ENCODE data around the gene ZC3H7A. TPM values are rescaled to one million over a fixed set of nuclear protein-coding genes. Genes with fewer than 3 reads are reported as not detected.
A peak's percentile ranks its signal among the peaks of the same experiment; 100 is the strongest.

ZC3H7A gene
- total and polyA plus RNA-seq, 7 donors, result 19.9 to 62.5 (median 45.5) TPM

DNA sequence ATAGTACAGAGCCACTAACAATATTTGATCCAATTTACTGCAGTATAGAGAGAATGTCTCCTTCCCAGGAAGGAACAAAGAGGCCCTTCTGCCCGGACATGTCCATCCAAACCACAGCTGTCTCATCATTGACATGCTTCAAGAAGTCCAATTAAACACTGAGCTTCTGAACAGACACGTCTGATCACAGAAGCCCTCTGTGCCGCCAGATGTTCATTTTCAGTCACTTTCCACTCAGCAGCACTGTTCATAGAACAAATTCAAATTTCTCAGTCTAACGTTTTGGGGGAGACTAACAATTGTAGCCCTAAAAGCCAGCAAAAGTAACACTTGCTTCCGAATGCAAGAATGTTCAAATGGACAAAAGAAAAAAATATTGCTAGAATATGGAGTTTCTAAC, 15.3 kb downstream of the ZC3H7A start:
- no peak overlapping the region for H3K4me3 ChIP-seq
- H3K4me1 ChIP-seq, result peaks cover 0 to 51% (median 41%) of the 10 kb centered on the region in 4 donors
- peak overlapping the region; percentile 77 to 85 (median 82) for H3K27ac ChIP-seq
- H3K27me3 ChIP-seq, result no peaks in the 10 kb centered on the region
- no peaks in the 10 kb centered on the region for H3K9me3 ChIP-seq
- peaks cover 0 to 29% (median 9%) of the 10 kb centered on the region in 4 donors for H3K36me3 ChIP-seq
- TF ChIP-seq POLR2A (IDR thresholded peaks at IDR 0.05) (no peak), POLR2AphosphoS5 (IDR thresholded peaks at IDR 0.05) (no peak), EP300 (IDR thresholded peaks at IDR 0.05) (no peak)
- TF ChIP-seq, protein P1, sequence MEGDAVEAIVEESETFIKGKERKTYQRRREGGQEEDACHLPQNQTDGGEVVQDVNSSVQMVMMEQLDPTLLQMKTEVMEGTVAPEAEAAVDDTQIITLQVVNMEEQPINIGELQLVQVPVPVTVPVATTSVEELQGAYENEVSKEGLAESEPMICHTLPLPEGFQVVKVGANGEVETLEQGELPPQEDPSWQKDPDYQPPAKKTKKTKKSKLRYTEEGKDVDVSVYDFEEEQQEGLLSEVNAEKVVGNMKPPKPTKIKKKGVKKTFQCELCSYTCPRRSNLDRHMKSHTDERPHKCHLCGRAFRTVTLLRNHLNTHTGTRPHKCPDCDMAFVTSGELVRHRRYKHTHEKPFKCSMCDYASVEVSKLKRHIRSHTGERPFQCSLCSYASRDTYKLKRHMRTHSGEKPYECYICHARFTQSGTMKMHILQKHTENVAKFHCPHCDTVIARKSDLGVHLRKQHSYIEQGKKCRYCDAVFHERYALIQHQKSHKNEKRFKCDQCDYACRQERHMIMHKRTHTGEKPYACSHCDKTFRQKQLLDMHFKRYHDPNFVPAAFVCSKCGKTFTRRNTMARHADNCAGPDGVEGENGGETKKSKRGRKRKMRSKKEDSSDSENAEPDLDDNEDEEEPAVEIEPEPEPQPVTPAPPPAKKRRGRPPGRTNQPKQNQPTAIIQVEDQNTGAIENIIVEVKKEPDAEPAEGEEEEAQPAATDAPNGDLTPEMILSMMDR (IDR thresholded peaks at IDR 0.05), result no peak
- 61 to 69% methylated on average over 5 of the region's 5 CpGs for WGBS, 2 donors
- intact Hi-C loops (cut with DNase I), result no loop called here
- no peak for DNase-seq

DNA sequence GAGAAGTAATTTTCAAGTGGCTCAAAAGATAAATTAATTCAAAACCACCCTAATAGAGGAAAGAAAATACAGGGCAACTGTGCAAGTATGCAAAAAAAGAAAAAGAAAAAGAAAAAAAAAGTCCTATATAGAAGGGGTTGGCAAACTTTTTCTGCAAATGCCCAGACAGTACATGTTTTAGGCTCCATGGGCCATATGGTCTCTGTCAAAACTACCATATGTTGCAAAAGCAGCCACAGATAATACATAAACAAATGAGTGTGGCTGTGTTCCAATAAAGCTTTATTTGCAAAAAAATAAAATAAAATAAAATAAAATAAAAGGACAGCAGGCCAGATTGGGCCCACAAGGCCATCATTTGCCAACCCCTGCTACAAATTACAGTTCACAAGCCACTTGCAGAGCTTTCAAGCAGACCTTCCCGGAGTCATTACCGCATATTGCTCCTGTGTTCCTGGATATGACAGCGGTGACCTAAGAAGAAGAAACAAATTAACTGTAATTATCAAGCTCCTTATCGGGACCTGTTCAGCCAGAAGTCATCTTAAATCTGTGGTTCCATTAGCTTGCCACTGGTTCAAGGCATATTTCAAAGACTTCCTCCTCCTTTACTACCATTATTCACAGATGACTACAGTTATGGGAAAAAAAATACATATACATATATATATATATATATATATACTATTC, 15.9 kb downstream of the ZC3H7A start:
- no peaks in the 10 kb centered on the region for H3K27me3 ChIP-seq
- no peak overlapping the region for H3K4me3 ChIP-seq
- H3K36me3 ChIP-seq, result peaks cover 0 to 36% (median 12%) of the 10 kb centered on the region in 4 donors
- intact Hi-C loops (cut with DNase I), result no loop called here
- DNase-seq, result no peak
- no peak for TF ChIP-seq POLR2A (IDR thresholded peaks at IDR 0.05)
- peaks cover 0 to 45% (median 41%) of the 10 kb centered on the region in 4 donors for H3K4me1 ChIP-seq
- H3K27ac ChIP-seq, result peak overlapping the region; percentile 11 to 85 (median 82)
- no peaks in the 10 kb centered on the region for H3K9me3 ChIP-seq
- WGBS, 2 donors, result 91% methylated on average over 4 of the region's 4 CpGs

DNA sequence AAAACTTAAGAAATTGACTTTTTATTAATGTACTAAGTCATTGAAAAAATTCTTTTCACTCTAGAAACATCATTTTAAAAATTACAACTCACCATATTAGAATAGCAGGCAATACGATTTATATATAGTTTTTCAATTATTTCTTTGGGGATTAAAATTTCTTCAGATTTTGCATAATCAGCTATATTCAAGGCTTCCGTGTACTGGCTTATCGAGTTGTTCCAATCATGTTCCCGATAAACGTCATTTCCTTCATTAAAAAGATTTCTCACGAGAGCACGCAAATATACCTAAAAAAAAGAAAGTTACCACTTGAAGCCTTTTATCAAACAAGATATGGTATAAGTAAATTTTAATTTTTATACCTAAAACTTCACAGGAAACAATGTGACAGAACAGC, 18.0 kb downstream of the ZC3H7A start:
- whole genome bisulfite sequencing, 2 donors, result 97% methylated on average over 7 of the region's 7 CpGs
- H3K27ac ChIP-seq, result no peak overlapping the region
- intact Hi-C loops (cut with DNase I), result no loop called here
- no peaks in the 10 kb centered on the region for H3K27me3 ChIP-seq
- no peaks in the 10 kb centered on the region for H3K9me3 ChIP-seq
- H3K4me1 ChIP-seq, result peaks cover 0 to 36% (median 35%) of the 10 kb centered on the region in 4 donors
- H3K36me3 ChIP-seq, result peaks cover 12 to 56% (median 19%) of the 10 kb centered on the region in 4 donors
- H3K4me3 ChIP-seq, result no peak overlapping the region
- TF ChIP-seq, protein P1 (IDR thresholded peaks at IDR 0.05), result no peak
- DNase-seq, result no peak

DNA sequence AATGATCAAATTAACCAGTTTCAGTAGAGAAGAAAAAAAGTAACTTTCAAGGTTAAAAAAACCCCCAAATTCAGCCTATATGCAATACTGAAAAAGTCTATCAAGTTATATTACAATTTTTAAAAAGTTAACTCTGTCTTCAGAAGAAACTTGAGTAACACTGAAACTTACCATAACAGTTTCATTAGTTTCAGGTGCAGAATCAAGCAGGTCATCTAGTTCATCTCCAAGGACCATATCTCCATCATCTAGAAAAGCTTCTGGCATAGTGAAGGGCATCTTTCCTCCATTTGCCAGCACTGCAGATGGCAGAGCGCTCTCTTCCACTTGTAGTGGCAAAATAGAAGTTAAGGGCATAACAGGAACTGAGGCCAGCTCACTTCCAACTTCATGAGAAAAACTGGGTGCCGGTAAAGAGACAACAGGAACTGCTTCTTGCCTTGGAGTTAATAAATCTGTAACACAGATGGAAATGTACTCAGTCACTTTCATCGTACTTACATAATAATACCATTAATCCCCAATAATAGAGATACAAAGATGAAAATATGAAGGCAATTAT, 22.9 kb downstream of the ZC3H7A start:
- Histone ChIP-seq H3K27me3 (no peaks in the 10 kb centered on the region), H3K27ac (no peak overlapping the region), H3K9me3 (no peaks in the 10 kb centered on the region), H3K36me3 (peaks cover 25 to 97% (median 48%) of the 10 kb centered on the region in 4 donors), H3K4me3 (no peak overlapping the region), H3K4me1 (no peaks in the 10 kb centered on the region)
- intact Hi-C loops (cut with DNase I), result no loop called here
- 85 to 93% methylated on average over 3 of the region's 3 CpGs for WGBS, 2 donors
- TF ChIP-seq, protein P1 (IDR thresholded peaks at IDR 0.05), result no peak
- no peak for TF ChIP-seq POLR2AphosphoS5 (IDR thresholded peaks at IDR 0.05)
- no peak for TF ChIP-seq EP300 (IDR thresholded peaks at IDR 0.05)
- no peak for TF ChIP-seq POLR2A (IDR thresholded peaks at IDR 0.05)
- DNase-seq, result no peak

DNA sequence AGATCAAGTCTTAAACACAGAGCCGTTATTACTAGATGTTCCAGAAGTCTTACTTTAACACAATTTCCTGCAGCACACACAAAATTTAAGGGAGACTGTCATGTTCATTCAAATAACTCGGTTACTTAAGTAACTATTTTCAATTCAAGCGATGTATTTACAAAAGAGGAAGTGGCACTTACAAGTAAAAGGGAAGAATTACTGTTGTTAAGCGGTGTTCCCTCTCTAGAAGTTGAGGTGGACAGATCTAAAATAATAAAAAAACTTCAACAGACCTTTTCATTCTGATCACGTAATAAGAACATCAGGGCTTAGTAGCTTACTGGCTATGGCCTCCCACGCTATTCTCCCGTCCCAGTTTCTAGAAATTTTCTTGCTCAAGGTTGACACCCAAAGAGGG, 28.2 kb downstream of the ZC3H7A start:
- H3K27me3 ChIP-seq, result no peaks in the 10 kb centered on the region
- WGBS, 2 donors, result 52 to 85% methylated on average over 7 of the region's 7 CpGs
- intact Hi-C loops (cut with DNase I), result no loop called here
- H3K36me3 ChIP-seq, result peaks cover 25 to 97% (median 52%) of the 10 kb centered on the region in 4 donors
- H3K27ac ChIP-seq, result no peak overlapping the region
- DNase-seq, result no peak
- TF ChIP-seq, protein P1 (IDR thresholded peaks at IDR 0.05), result no peak
- no peak for TF ChIP-seq EP300 (IDR thresholded peaks at IDR 0.05)
- TF ChIP-seq POLR2A (IDR thresholded peaks at IDR 0.05), result no peak
- TF ChIP-seq POLR2AphosphoS5 (IDR thresholded peaks at IDR 0.05), result no peak
- no peaks in the 10 kb centered on the region for H3K4me1 ChIP-seq
- no peaks in the 10 kb centered on the region for H3K9me3 ChIP-seq
- H3K4me3 ChIP-seq, result no peak overlapping the region

All from sigmoid colon (tissue), 7 donors.